OCI-LY7 (cell line): ENCODE data around the gene MRPL33.

Source experiments
- CTCF ChIP-seq: fragments of 200-600 bp; sonication (generic); conservative IDR thresholded peaks from 2 replicates; pipeline ENCODE4 v1.5.1; 2014; ENCODE audit warnings: mild to moderate bottlenecking, antibody characterized with exemption, low read length, moderate library complexity, mixed read lengths
- EZH2phosphoT487 ChIP-seq: fragments of 200-600 bp; sonication (generic); IDR thresholded peaks from 2 replicates; pipeline ENCODE4 v1.6.1; 2018; ENCODE audit warnings: low read depth, borderline replicate concordance, mild to moderate bottlenecking, mixed run types, antibody characterized with exemption, low read length, moderate library complexity, mixed read lengths

- TF ChIP-seq EZH2phosphoT487 (no peak), CTCF (no peak)
Observed at GRCh38 chr2:27746325-27746724, 25.2 kb upstream of the MRPL33 start.
